ENCODE data around the gene ZBTB24. TPM values are rescaled to one million over a fixed set of nuclear protein-coding genes. Genes with fewer than 3 reads are reported as not detected.

ZBTB24 gene
- total and polyA plus RNA-seq, 2 of the 13 experiments (the other 11 are each of a cell fraction or from before 2014, with no cell fraction given), result 1.5 to 6.2 TPM

GRCh38 chr6:109456111-109456583, 26.9 kb downstream of the ZBTB24 start (continued):
- no peak for TF ChIP-seq ZNF256 (CRISPR knock-in tag; conservative IDR thresholded peaks at IDR 0.05)
- TF ChIP-seq SETDB1 (CRISPR knock-in tag; IDR thresholded peaks at IDR 0.05; ENCODE audit: borderline replicate concordance), result no peak
- no peak for TF ChIP-seq JUNB (CRISPR knock-in tag; IDR thresholded peaks at IDR 0.05; ENCODE audit: borderline replicate concordance)
- peak; percentile 3; the same call in 1 of the 2 replicates for TF ChIP-seq ARID4A (CRISPR knock-in tag; IDR thresholded peaks at IDR 0.05; ENCODE audit: borderline replicate concordance)
- no peak for TF ChIP-seq TBL1XR1 (IDR thresholded peaks at IDR 0.05; ENCODE audit: borderline replicate concordance, low read length, partially characterized antibody)
- TF ChIP-seq ZNF792 (CRISPR knock-in tag; IDR thresholded peaks at IDR 0.05), result peak; percentile 35; the same call in 1 of the 2 replicates
- TF ChIP-seq, protein P1, sequence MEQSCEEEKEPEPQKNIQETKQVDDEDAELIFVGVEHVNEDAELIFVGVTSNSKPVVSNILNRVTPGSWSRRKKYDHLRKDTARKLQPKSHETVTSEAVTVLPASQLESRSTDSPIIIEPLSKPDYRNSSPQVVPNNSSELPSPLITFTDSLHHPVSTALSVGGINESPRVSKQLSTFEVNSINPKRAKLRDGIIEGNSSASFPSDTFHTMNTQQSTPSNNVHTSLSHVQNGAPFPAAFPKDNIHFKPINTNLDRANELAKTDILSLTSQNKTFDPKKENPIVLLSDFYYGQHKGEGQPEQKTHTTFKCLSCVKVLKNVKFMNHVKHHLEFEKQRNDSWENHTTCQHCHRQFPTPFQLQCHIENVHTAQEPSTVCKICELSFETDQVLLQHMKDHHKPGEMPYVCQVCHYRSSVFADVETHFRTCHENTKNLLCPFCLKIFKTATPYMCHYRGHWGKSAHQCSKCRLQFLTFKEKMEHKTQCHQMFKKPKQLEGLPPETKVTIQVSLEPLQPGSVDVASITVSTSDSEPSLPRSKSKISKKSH (CRISPR knock-in tag; IDR thresholded peaks at IDR 0.05; ENCODE audit: borderline replicate concordance), result no peak
- TF ChIP-seq ZNF101 (CRISPR knock-in tag; IDR thresholded peaks at IDR 0.05; ENCODE audit: borderline replicate concordance, low read depth), result no peak
- TF ChIP-seq KDM5A (IDR thresholded peaks at IDR 0.05; ENCODE audit: borderline replicate concordance, low read length), result no peak
- TF ChIP-seq, protein P2, sequence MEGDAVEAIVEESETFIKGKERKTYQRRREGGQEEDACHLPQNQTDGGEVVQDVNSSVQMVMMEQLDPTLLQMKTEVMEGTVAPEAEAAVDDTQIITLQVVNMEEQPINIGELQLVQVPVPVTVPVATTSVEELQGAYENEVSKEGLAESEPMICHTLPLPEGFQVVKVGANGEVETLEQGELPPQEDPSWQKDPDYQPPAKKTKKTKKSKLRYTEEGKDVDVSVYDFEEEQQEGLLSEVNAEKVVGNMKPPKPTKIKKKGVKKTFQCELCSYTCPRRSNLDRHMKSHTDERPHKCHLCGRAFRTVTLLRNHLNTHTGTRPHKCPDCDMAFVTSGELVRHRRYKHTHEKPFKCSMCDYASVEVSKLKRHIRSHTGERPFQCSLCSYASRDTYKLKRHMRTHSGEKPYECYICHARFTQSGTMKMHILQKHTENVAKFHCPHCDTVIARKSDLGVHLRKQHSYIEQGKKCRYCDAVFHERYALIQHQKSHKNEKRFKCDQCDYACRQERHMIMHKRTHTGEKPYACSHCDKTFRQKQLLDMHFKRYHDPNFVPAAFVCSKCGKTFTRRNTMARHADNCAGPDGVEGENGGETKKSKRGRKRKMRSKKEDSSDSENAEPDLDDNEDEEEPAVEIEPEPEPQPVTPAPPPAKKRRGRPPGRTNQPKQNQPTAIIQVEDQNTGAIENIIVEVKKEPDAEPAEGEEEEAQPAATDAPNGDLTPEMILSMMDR (CRISPR knock-in tag; IDR thresholded peaks at IDR 0.05), result 0 out of 2 replicates have a peak, but pooled peaks have one; percentile 17
- TF ChIP-seq MTA3 (CRISPR knock-in tag; IDR thresholded peaks at IDR 0.05), result no peak
- no peak for TF ChIP-seq ZNF296 (CRISPR knock-in tag; conservative IDR thresholded peaks at IDR 0.05)
- no peak for TF ChIP-seq NFYB (CRISPR knock-in tag; IDR thresholded peaks at IDR 0.05)
- TF ChIP-seq, protein P3, sequence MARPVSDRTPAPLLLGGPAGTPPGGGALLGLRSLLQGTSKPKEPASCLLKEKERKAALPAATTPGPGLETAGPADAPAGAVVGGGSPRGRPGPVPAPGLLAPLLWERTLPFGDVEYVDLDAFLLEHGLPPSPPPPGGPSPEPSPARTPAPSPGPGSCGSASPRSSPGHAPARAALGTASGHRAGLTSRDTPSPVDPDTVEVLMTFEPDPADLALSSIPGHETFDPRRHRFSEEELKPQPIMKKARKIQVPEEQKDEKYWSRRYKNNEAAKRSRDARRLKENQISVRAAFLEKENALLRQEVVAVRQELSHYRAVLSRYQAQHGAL (CRISPR knock-in tag; IDR thresholded peaks at IDR 0.05; ENCODE audit: not compliant biosample characterization), result no peak
- TF ChIP-seq TOE1 (CRISPR knock-in tag; IDR thresholded peaks at IDR 0.05), result no peak
- TF ChIP-seq ZNF484 (CRISPR knock-in tag; IDR thresholded peaks at IDR 0.05; ENCODE audit: borderline replicate concordance, low read depth), result no peak
- no peak for TF ChIP-seq ZBTB38 (CRISPR knock-in tag; IDR thresholded peaks at IDR 0.05)
- TF ChIP-seq RXRB (CRISPR knock-in tag; IDR thresholded peaks at IDR 0.05; ENCODE audit: borderline replicate concordance), result no peak
- no peak for TF ChIP-seq RAD51 (IDR thresholded peaks at IDR 0.05; ENCODE audit: borderline replicate concordance)
- TF ChIP-seq MIER2 (CRISPR knock-in tag; IDR thresholded peaks at IDR 0.05), result no peak
- TF ChIP-seq ZNF30 (CRISPR knock-in tag; IDR thresholded peaks at IDR 0.05), result no peak
- no peak for TF ChIP-seq ZSCAN12 (CRISPR knock-in tag; IDR thresholded peaks at IDR 0.05)
- no peak for TF ChIP-seq ZNF136 (CRISPR knock-in tag; IDR thresholded peaks at IDR 0.05; ENCODE audit: low read depth)
- TF ChIP-seq SRSF1 (optimal IDR thresholded peaks at IDR 0.05; ENCODE audit: low read depth, low read length), result peak; percentile 66
